Measurements from ENCODE around the gene ACTL9.

ACTL9 gene

DNA sequence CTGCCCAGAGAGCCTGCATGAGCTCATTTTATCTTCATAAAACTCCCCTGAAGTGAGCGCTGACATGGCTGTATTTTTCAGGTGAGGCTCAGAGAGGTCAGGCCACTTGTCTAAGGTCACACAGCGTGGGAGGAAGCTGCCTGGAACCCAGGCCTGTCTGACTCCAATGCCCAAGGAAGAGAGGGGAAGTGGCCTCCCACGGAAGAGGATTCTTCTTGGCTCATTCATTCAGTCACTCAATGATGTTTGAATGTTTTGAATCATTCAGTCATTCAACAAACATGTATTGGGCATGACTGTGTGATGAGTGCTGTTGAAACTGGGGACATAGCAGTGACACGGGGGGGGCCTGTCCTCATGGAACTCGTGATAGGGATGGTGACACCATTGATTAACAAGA, 12.0 kb downstream of the ACTL9 start:
- DNase-seq (ENCODE audit: extremely low read depth in 1 of 2, low read depth in 1 of 2), result no peak

- no peak for DNase-seq (ENCODE audit: extremely low read depth in 1 of 2, low read depth in 1 of 2)
Measured at GRCh38 chr19:8684001-8684902, 14.3 kb downstream of the ACTL9 start.

GRCh38 chr19:8682931-8683330, 15.7 kb downstream of the ACTL9 start:
- DNase-seq (ENCODE audit: extremely low read depth in 1 of 2, low read depth in 1 of 2), result no peak

- no peak for DNase-seq (ENCODE audit: extremely low read depth in 1 of 2, low read depth in 1 of 2)
Measured at GRCh38 chr19:8682472-8682871, 16.1 kb downstream of the ACTL9 start.

GRCh38 chr19:8681345-8682029, 17.1 kb downstream of the ACTL9 start:
- DNase-seq (ENCODE audit: extremely low read depth in 1 of 2, low read depth in 1 of 2), result no peak

- DNase-seq (ENCODE audit: extremely low read depth in 1 of 2, low read depth in 1 of 2), result no peak
Measured at GRCh38 chr19:8680676-8681344, 17.8 kb downstream of the ACTL9 start.

GRCh38 chr19:8678244-8678807, 20.3 kb downstream of the ACTL9 start:
- DNase-seq (ENCODE audit: extremely low read depth in 1 of 2, low read depth in 1 of 2), result no peak

DNA sequence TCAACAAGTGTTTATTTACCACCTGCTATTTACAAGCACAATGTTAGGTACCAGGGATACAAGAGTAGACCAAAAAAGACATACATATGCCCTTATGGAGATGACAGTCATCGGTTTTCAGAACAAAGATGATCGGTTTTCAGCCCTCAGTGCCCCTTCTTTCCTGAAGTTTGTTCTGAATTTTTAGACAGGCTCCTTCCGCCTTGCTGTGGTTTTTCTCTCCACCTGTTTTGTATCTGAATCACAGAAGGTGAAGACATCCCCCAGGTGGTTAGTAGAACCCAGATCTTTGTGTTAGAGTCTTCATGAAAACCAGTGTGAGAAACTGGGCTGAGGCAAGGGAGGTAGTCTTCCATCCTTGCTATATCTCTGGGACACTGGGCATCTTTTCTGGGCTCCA, 23.5 kb downstream of the ACTL9 start:
- DNase-seq (ENCODE audit: extremely low read depth in 1 of 2, low read depth in 1 of 2), result no peak

DNA sequence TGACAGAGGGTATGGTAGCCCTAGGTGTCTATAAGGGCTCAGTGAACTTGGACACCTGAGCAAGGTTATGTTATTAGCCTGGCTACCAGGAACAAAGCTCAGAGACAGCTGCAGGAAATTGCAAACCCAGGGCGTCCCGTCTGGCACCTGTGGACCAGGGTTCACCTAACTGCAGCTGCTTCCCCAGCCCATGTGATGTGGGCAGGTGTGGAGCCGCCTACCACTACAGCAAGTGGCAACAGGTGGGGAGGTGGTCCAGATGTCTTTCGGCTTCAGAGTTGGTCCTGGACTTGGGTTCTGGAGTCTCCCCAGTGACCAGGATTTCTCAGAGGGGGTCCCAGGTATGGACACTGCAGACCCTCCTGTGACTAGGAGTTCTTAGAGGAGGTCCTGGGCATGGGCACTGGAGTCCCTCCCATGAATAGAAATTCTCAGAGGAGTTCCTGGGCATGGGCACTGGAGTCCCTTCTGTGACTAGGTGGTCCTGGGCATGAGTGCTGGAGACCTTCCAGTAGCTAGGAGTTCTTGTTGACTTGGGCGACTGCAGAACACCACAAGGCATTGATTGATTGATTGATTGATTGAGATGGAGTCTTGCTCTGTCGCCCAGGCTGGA, 25.2 kb downstream of the ACTL9 start:
- no peak for DNase-seq (ENCODE audit: extremely low read depth in 1 of 2, low read depth in 1 of 2)

GRCh38 chr19:8666814-8667405, 31.7 kb downstream of the ACTL9 start:
- no peak for DNase-seq (ENCODE audit: extremely low read depth in 1 of 2, low read depth in 1 of 2)

DNA sequence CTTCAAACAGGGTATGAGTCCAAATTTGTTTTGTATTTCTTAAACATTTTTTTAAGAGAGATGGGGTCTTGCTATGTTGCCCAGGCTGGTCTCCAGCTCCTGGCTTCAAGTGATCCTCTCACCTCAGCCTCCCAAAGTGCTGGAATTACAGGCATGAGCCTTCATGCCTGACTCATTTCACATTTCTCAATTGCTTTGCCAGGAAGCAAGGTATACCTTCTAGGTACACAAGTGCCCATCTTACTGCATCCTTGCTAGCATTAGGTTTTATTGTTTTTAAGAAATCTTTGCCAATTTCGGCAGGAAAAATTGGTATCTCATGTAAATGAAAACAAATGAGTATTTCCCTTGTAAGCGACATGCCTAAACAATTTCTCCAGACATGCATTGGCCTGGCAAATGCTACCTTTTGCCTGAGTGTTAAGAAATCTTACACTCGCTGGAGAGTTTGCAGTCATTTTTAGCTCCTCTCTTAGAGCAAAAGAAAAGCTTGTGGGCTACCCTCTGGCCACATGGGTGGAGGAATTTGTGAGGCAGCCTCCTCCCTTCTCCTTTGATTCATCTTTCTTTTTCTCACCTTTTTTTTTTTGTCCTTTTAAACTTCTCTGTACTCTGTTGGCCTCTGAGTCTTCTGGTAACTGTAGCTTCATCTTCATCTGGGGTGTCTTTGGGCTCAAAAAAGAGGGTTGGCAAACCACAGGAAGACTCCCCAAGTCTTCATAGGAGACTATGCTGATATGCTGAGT, 33.0 kb downstream of the ACTL9 start:
- no peak for DNase-seq (ENCODE audit: extremely low read depth in 1 of 2, low read depth in 1 of 2)

GRCh38 chr19:8664671-8665057, 33.9 kb downstream of the ACTL9 start:
- no peak for DNase-seq (ENCODE audit: extremely low read depth in 1 of 2, low read depth in 1 of 2)

DNA sequence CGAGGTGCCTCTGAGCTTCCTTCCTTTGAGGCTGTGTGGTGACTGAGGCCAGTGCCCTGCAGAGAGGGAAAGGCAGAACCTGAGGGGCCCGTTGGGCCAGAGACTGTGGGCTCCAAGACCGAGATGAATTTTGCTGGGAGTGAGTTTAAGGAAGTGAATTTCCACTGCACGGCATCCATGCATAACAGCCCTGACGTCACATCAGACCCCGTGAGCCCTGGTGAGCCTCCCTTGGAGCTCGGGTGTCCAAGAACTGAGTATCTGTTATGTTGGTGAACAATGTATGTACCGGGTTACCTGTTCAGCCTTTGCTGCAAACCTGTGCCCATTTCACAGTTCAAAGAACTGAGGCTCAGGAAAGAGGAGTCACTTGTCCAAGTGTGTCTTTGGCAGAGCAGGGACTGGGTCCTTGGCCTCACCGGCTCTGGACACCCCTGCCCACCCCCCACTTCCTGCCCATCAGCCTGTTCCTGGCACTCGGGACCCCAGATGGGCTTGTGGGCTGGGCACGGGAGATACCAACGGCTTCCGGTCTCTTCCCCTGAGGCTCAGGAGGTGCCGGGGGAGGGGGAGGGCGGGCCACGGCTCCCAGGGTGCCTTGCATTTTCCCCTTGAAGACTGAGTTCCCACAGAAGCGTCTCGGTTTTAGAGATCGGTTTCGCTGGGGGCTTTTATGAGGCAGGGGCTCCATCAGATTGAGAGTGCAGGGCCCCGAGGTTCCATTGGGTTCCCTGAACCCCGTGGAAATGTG, 34.5 kb downstream of the ACTL9 start:
- peak in 1 of 2 donors; percentile 36 for DNase-seq (ENCODE audit: extremely low read depth in 1 of 2, low read depth in 1 of 2)

DNA sequence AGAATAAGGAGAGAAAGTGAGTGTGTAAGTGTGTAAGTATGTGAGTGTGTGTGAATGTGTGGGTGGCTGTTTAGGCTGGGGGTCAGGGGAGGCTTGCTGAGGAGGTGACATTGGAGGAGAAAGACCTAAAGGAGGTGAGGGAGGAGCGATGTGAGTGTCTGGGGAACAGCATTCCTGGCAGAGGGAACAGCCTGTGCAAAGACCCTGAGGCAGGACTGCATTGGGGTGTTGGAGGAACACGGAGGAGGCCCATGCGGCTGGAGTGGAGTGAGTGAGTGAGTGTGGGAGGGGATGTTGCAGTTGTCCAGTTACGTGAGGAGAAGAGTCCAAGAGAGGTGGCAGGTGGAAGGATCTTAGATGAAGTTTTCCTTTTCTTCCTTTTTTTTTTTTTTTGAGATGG, 36.3 kb downstream of the ACTL9 start:
- no peak for DNase-seq (ENCODE audit: extremely low read depth in 1 of 2, low read depth in 1 of 2)

- no peak for DNase-seq (ENCODE audit: extremely low read depth in 1 of 2, low read depth in 1 of 2)
Measured at GRCh38 chr19:8659905-8660304, 38.7 kb downstream of the ACTL9 start.

DNA sequence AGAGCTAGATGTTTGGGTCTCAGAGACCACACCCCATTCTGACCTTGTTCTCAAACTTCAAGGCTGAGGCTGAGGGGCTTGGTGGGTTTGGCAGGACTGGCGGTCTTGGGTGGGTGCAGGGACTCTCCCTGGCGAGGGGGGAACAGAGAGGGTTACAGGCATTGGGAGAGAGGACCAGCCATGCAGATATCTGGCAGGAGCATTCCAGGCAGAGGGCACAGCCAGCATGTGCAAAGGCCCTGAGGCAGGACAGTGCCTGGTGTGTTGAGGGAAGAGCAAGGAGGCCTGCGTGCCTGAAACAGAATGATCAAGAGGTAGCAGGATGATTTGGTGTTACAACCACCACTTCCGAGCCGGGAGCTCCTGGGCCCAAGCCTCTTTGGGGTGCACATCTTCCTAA, 40.7 kb downstream of the ACTL9 start:
- DNase-seq (ENCODE audit: extremely low read depth in 1 of 2, low read depth in 1 of 2), result no peak

DNA sequence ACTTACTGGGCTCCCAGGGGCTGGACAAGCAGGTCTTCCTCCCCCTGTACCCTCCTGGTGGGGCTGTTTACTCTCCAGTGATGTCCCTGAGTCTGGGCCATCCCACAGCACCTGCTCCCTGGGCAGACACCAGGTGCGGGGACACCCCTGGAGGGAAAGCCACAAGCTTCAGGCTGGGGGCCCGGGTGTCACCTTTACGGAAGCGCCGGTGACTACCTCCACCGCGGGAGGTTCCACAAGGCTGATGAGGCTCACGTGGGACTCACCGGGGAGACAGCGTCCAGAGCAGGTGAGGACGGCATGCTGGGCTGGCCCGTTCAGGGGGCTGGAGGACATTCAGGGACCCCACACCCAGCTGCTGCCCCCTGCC, 43.3 kb downstream of the ACTL9 start:
- peak in 1 of 2 donors; percentile 19 for DNase-seq (ENCODE audit: extremely low read depth in 1 of 2, low read depth in 1 of 2)

DNA sequence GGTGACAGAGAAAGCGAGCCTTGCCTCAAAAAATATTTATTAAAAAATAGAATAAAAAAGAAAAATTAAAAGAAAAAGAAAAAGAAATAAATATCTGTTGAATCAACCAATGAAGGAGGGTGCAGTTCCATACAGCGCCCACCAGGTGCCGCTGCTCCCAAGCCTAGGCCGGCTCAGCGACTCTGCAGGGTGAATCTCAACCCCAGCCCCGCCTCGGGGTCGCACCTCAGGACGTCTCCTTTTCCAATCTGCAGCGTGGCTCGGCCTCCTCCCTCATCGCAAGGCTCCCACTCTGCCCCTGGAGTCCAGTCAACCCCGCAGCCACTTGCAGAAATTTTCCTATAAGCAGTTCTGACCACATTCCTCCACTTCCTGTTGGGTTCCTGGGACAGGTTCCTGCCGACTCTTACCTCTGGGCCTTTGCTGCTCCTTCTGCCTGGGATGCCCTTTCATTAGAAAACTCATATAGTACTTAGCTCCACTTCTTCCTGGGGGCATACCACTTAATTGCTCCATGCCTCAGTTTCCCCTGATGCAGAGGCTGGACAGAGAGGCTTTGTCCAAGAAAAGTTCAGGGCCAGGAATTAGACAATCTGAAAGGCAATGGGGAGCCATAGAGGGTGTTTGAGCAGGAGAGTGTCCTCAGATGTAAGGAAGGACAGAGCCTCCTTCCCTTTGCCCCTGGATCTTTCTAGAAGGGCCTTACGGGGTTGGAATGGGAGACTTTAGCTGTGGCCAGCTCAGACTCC, 43.8 kb downstream of the ACTL9 start:
- peak in 1 of 2 donors; percentile 34 for DNase-seq (ENCODE audit: extremely low read depth in 1 of 2, low read depth in 1 of 2)

- DNase-seq (ENCODE audit: extremely low read depth in 1 of 2, low read depth in 1 of 2), result no peak
Measured at GRCh38 chr19:8648240-8648639, 50.4 kb downstream of the ACTL9 start.

Data from stimulated activated CD8-positive, alpha-beta memory T cell treated with anti-CD3 and anti-CD28 coated beads, Interleukin-7, amount 100 ng/mL, for 48 hours (primary cell).